Eye (tissue), 1 donor: Measurements from ENCODE around the gene EPS8L3.
A peak's percentile ranks its signal among the peaks of the same experiment; 100 is the strongest.
"Not testable (repeated sequence)": the region's sequence is repeated elsewhere in the genome, so short reads cannot be mapped to it uniquely, and the experiment has no call there.

Source experiments
- DNase-seq: peaks from one replicate; pipeline ENCODE4 v3.0.0-alpha.2; 2015

Gene EPS8L3

GRCh38 chr1:109728870-109729269, 34.9 kb downstream of the EPS8L3 start:
- DNase-seq, result no peak

- DNase-seq, result no peak
These were observed 36.9 kb downstream of the EPS8L3 start for GRCh38 chr1:109726728-109727373.

- DNase-seq, result no peak
These were observed 37.7 kb downstream of the EPS8L3 start for GRCh38 chr1:109726007-109726406.

- DNase-seq, result no peak
These were observed 38.2 kb downstream of the EPS8L3 start for GRCh38 chr1:109725510-109725909.

GRCh38 chr1:109724933-109725332, 38.8 kb downstream of the EPS8L3 start:
- DNase-seq, result no peak

- no peak for DNase-seq
These were observed 40.6 kb downstream of the EPS8L3 start for GRCh38 chr1:109722908-109723691.

GRCh38 chr1:109721971-109722370, 41.8 kb downstream of the EPS8L3 start:
- DNase-seq, result no peak

GRCh38 chr1:109721042-109721441, 42.7 kb downstream of the EPS8L3 start:
- no peak for DNase-seq

GRCh38 chr1:109719337-109719837, 44.3 kb downstream of the EPS8L3 start:
- no peak for DNase-seq

- no peak for DNase-seq
These were observed 45.2 kb downstream of the EPS8L3 start for GRCh38 chr1:109718495-109718894.

GRCh38 chr1:109717729-109718128, 46.0 kb downstream of the EPS8L3 start:
- DNase-seq, result no peak

- no peak for DNase-seq
These were observed 47.1 kb downstream of the EPS8L3 start for GRCh38 chr1:109716570-109717090.

- no peak for DNase-seq
These were observed 47.6 kb downstream of the EPS8L3 start for GRCh38 chr1:109716121-109716520.

GRCh38 chr1:109714661-109715372, 48.9 kb downstream of the EPS8L3 start:
- DNase-seq, result peak; percentile 6

- DNase-seq, result no peak
These were observed 50.1 kb downstream of the EPS8L3 start for GRCh38 chr1:109713636-109714035.

GRCh38 chr1:109712321-109712864, 51.3 kb downstream of the EPS8L3 start:
- DNase-seq, result no peak

GRCh38 chr1:109711593-109712320, 52.0 kb downstream of the EPS8L3 start, which contains the start of gene GSTM5:
GSTM5 (plus strand) TSS chr1:109712251; CDS start chr1:109712313, 62 bp downstream.
- peak; percentile 70 for DNase-seq

GRCh38 chr1:109709822-109710221, 53.9 kb downstream of the EPS8L3 start:
- not testable (repeated sequence) for DNase-seq

- DNase-seq, result peak; percentile 0
These were observed 54.8 kb downstream of the EPS8L3 start for GRCh38 chr1:109708949-109709348.

- DNase-seq, result no peak
These were observed 58.3 kb downstream of the EPS8L3 start for GRCh38 chr1:109705411-109705810.

GRCh38 chr1:109704173-109704572, 59.5 kb downstream of the EPS8L3 start:
- peak; percentile 3 for DNase-seq

GRCh38 chr1:109702940-109703339, 60.8 kb downstream of the EPS8L3 start:
- peak; percentile 0 for DNase-seq
